ENCODE results near the gene BCL2L14.
"Not testable (repeated sequence)": the region's sequence is repeated elsewhere in the genome, so short reads cannot be mapped to it uniquely, and the experiment has no call there.

The BCL2L14 gene

DNA sequence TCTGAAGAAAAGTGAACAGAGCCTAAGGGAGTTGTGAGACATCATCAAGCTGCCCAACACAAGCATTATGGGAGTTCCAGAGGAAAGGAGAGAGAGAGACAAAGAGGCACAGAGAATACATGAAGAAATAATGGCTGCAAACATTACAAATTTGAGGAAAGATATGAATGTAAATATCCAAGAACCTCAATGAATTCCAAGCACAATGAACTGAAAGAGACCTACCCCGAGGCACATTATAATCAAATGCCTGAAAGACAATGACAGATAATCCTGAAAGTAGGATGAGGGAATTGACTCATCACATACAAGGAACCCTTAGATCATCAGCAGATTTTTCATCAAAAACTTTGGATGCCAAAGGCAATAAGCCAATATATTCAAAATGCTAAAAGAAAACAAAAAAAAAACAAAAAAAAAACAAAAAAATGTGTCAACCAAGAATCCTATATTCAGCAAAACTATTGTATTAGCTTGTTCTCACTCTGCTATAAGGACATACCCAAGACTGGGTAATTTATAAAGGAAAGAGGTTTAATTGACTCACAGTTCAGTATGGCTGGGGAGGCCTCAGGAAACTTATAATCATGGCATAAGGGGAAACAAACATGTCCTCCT is 37.8 kb downstream of the BCL2L14 start:
- DNase-seq: no peak

DNA sequence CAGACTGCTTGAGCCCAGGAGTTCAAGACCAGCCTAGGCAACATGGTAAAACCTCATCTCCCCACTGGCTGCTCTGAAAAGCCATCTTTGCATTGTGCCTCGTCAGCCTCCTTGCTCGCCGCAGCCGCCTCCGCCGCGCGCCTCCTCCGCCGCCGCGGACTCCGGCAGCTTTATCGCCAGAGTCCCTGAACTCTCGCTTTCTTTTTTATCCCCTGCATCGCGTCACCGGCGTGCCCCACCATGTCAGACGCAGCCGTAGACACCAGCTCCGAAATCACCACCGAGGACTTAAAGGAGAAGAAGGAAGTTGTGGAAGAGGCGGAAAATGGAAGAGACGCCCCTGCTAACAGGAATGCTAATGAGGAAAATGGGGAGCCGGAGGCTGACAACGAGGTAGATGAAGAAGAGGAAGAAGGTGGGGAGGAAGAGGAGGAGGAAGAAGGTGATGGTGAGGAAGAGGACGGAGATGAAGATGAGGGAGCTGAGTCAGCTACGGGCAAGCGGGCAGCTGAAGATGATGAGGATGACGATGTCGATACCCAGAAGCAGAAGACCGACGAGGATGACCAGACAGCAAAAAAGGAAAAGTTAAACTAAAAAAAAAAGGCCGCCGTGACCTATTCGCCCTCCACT is 40.3 kb downstream of the BCL2L14 start:
- not testable (repeated sequence) for DNase-seq

DNA sequence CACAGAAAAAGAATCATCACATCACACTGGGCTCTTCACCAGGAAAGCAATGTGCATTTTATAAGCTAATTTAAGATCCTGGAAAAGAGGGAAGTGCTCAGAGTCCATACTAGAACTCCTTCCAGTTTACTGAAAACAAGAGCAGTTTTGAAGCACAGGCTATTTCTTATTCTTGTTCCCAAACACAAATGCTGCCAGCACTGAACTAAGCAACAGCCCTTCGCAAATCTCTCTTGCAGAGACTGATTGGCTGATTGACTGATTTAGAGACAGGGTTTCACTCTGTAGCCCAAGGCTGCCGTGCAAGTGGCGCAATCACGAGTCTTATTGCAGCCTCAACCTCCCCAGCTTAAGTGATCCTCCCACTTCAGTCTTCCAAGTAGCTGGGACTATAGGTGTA is 44.8 kb downstream of the BCL2L14 start:
- no peak for DNase-seq

DNA sequence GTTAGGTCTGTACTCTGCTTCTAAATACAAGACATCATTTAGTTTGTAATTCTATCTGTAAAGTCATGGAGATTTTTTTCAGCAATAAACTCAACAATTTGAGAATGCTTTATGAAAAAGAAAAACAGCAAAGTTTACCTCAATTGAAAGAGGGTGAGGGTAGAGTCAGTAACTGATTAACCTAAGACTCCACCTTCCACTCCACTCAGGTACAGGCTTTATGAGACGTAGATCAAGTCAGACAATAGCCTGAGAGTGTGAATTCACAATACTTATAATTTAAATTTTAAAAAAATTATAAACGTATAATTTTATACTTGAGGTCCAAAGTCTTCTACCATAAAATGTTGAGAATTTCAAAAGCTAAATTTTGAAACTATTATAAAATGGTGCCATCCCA is 45.9 kb downstream of the BCL2L14 start:
- no peak for DNase-seq

DNA sequence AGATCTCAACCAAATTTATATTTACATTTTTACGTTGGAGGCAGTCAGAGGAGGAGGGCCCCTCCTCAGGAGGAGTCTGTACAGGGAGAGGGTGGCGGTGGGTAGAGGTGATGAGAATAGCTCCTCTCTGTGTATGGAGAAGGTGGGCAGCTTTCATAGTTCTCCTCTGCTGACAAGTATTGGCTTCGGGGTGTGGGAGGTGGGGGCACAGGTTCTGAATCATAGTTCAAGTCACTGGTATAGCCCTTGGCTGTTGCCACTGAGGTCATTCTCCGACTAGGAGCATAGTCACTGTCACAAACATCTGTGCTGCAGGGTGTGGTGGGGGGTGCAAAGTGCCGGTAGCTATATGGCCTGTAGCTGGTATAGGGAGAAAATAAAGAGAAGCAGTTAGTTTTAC is 50.3 kb downstream of the BCL2L14 start:
- DNase-seq: no peak

DNA sequence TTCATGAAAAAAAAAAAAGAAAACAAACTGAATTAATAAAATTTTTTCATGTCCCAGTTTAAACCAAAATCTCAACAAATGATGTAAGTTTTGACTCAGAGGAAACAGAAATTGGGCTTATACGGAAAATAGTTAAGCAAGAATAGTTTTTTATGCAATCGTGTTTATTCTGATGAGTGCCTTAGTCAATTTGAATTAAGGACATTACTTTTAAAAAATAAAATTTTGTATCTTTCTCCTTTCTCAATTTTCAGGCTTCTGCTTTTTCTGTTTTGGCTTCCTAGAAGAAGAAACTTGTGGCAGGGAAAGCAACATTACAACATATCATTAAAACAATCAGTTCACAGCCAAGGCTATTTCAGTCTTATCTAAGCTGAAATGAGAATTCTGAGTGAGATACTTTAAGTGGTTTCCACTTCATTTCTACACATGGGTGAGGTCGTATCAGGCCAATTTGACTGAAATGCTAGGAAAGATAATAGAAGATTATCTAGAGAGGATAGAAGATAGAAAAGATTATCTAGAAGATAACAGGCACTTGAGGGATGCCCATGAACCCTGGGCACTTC is 52.4 kb downstream of the BCL2L14 start:
- no peak for DNase-seq

DNA sequence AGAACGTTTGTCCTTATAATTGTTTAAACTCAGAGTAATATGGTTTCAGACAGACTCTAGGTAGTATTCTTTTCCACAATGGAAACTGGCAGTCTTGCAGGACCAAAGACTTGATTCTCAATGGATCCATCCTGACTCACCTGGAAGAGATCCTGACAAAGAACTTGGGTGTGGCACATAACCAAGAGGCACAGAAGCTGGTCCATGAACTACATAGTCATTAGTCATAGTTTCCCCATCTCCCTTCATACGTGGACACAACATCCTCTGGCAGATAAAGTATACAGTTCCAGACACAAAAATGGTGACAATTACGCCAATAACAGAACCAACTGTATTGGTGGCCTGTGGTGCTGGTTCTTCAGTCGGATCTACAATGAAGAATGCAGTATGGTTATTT is 55.8 kb downstream of the BCL2L14 start:
- DNase-seq: no peak

DNA sequence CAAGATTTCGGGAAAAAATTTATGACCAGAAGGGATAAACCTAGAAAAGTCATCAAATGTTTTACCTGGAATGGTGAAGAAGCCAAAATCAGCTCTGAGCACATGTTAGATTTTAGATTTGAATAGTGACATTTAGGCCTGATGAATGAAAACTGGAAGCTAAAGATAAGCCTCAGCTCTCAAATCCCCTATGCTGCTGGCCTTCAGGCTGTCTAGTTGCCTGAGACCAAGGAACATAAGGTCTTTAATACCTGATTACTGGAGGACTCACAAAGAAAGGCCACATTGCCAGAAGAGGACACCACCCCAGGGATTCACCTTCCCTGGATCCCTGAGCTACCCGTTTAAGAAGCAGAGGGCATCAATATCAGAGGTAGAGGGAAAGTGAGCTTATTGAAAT is 56.6 kb downstream of the BCL2L14 start:
- DNase-seq: no peak

DNA sequence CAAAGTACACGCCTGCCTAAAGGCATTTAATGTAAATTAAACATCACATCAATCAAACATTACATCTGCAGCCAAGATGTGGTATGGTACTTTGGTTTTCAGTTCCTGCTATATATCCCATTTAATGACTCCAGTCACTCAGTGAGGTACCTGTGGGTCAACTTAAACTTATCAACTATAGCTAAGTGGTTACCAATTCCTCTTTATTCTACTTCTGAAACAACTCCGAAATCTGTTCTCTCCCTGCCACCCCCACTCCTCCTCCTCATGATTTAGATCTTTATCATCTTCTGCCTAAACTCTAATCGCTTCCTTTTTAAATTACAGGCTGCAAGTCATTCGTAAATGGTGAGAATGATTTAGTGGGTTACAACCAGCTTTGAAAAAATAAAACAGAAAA is 57.9 kb downstream of the BCL2L14 start:
- DNase-seq: no peak

DNA sequence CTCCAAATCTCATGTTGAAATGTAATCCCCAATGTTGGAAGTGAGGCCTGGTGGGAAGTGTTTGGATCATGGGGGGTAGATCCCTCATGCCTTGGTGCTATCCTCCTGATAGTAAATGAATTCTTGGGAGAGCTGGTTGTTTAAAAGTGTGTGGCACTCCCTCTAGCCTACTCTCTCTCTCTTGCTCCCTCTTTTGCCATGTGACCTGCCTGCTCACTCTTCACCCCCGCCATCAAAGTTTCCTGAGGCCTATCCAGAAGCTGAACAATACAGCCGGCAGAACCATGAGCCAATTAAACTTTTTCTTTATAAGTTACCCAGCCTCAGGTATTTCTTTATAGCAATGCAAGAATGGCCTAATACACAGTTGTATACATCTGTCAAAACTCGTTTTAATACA is 62.5 kb downstream of the BCL2L14 start:
- no peak for DNase-seq

DNA sequence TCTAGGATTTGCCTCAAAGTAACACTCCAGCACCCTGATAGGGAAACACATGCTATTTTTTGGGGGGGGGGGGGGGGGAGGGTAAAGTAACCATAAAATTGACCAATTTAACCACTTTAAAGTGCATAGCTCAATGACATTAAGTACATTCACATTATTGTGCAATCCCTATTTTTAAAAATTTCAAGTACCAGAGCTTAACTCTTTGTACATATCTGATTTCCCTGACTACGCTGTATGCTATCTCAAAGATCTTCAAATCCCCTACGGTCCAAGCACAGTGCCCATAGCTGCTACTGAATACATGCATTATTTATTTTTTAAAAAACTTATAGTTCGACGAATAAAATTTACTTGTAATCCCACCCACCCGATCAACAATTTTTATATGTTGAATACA is 63.0 kb downstream of the BCL2L14 start:
- no peak for DNase-seq

DNA sequence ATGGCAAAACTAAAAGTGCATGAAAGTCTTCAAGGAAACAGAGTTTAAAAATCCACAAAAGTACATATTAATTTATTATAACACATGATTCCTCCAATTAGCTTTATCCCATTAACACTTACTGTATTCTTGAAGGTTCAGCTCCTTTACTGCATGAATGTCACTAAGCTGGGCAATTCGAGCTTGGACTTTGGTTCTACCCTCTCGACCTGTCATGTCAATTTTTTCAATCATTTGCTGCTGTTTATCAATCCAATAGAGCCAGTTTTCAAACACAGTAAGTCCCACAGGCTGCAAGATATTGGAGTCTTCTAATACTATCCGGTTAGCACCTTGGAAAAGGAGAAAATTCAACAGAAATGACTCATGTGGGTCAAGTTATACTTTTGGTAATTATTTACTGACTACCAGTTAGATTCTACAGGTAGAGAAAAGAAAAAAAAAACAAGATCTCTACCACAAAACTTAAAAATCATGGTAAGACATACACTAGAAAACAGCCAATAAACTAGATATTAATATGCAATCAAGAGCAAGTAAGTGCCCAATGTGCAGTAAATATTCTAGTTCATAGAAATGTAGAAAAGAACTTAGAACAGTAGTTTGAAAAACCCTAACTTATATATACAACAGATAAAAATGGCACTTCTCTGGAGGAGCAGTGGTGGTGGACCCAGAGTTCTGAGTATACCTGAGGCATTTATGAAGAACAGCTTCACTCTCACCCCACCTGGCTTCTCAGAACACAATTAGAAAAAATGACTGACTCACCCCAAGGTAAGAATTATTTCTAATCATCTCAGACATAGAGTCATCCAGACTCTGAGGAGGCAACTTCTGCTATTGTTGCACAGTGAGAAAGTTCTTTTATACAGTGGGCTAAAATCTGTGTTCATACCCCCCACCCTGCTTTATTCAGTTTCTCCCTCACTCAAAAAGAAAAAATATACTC is 67.7 kb downstream of the BCL2L14 start:
- no peak for DNase-seq

DNA sequence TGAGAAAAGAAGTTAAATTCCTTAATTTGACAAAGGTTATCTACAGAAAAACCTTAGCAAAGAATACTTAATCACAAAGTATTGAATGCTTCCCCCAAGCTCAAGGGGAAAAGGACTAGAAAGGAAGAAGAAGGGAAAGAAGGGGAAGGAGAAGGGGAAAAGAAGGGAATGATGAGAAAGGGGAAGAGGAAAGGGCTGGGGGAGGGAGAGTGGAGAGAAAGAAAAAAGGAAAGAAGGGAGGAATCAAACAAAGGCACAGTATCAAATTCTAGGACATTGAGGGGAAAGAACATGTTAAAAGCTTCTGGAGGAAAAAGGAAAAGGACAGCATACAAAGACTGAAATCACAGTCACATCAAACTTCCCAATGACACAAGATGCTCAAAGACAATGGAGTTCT is 70.3 kb downstream of the BCL2L14 start:
- no peak for DNase-seq

DNA sequence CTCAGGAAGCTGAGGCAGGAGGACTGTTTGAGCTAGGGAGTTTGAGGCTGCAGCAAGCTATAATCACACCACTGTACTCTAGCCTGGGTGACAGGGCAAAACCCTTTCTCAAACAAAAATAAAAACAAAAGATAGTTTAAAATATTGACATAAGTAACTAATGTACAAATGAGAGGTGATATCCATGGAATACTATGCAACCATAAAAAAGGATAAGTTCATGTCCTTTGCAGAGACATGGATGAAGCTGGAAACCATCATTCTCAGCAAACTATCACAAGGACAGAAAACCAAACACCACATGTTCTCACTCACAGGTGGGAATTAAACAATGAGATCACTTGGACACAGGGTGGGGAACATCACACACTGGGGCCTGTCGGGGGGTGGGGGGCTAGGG is 73.8 kb downstream of the BCL2L14 start:
- DNase-seq: not testable (repeated sequence)

DNA sequence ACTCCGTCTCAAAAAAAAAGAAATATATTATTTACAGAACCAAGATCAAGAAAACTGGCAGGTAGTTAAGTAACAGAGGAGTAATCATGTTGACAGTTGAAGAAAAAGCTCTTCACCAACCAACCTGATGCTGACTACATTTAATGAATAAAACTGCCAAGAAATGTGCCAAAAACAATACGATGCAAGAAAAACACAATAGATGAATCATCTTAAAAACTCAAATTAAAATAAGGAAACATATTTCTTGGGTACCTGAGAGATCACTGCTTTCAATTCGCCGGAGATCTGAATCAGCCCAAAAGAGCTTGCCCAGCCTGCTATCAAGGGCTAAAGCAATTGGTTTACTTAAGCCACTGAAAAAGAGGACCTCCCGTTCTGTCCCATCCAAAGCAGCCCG is 76.4 kb downstream of the BCL2L14 start:
- no peak for DNase-seq
